ENCODE results near the gene TLCD5. TPM values are rescaled to one million over a fixed set of nuclear protein-coding genes. Genes with fewer than 3 reads are reported as not detected.

TLCD5 gene
- total RNA-seq, 1 experiment from 2014 or later, result 11.1 TPM

- no TSS peak for BruUV-seq (replicated peaks)
- TF ChIP-seq EZH2 (IDR thresholded peaks at IDR 0.05; ENCODE audit: borderline replicate concordance, low read depth, low read length, poor library complexity, severe bottlenecking) (no peak), CTCF (conservative IDR thresholded peaks at IDR 0.05; ENCODE audit: low read depth, low read length) (no peak)
- H3K27me3 ChIP-seq (replicated peaks; ENCODE audit: insufficient read depth, low read depth, low read length, poor library complexity), result peaks cover 8% of the 10 kb centered on the region
Observed at GRCh38 chr11:120290956-120291355, 34.1 kb upstream of the TLCD5 start.

GRCh38 chr11:120293038-120293800 lies 31.9 kb upstream of the TLCD5 start:
- H3K9me3 ChIP-seq (ENCODE audit: low read depth, low read length, poor library complexity, severe bottlenecking), result no peaks in the 10 kb centered on the region
- peaks cover 8% of the 10 kb centered on the region for H3K27me3 ChIP-seq (replicated peaks; ENCODE audit: insufficient read depth, low read depth, low read length, poor library complexity)
- intact Hi-C loops (cut with micrococcal nuclease; ENCODE audit: unreplicated experiment), result no loop called here
- ChIA-PET POLR2A (ENCODE audit: low non-redundant PET) (no interaction called here), CTCF (interaction anchor here (1.0 kb wide), 1 partner anchor 10 kb away, joined by 3 read pairs; no protein-coding TSS in a partner anchor)
- no peak overlapping the region for H3K4me3 ChIP-seq (ENCODE audit: low read depth, low read length, poor library complexity, severe bottlenecking)
- TF ChIP-seq EZH2 (IDR thresholded peaks at IDR 0.05; ENCODE audit: borderline replicate concordance, low read depth, low read length, poor library complexity, severe bottlenecking), result no peak
- no peak for TF ChIP-seq CTCF (conservative IDR thresholded peaks at IDR 0.05; ENCODE audit: low read depth, low read length)
- no peaks in the 10 kb centered on the region for H3K4me1 ChIP-seq (ENCODE audit: insufficient read depth, low read length, poor library complexity, severe bottlenecking)
- DNase-seq (ENCODE audit: low spot score), result no peak
- no peak overlapping the region for H3K27ac ChIP-seq (ENCODE audit: low read depth, low read length, poor library complexity, severe bottlenecking)
- no TSS peak for BruUV-seq (replicated peaks)
- H3K36me3 ChIP-seq (ENCODE audit: insufficient read depth, low read length, poor library complexity, severe bottlenecking), result no peaks in the 10 kb centered on the region

More at GRCh38 chr11:120290956-120291355, 34.1 kb upstream of the TLCD5 start:
- DNase-seq (ENCODE audit: low spot score), result no peak
- H3K4me3 ChIP-seq (ENCODE audit: low read depth, low read length, poor library complexity, severe bottlenecking), result no peak overlapping the region
- H3K4me1 ChIP-seq (ENCODE audit: insufficient read depth, low read length, poor library complexity, severe bottlenecking), result no peaks in the 10 kb centered on the region
- CTCF ChIA-PET, result interaction anchor here (0.6 to 1.0 kb wide), 2 partner anchors 12 to 221 kb away, joined by 3 to 4 read pairs; partner anchors contain the start of gene GRIK4
- POLR2A ChIA-PET (ENCODE audit: low non-redundant PET), result no interaction called here
- H3K27ac ChIP-seq (ENCODE audit: low read depth, low read length, poor library complexity, severe bottlenecking), result no peak overlapping the region
- H3K36me3 ChIP-seq (ENCODE audit: insufficient read depth, low read length, poor library complexity, severe bottlenecking), result no peaks in the 10 kb centered on the region
- intact Hi-C loops (cut with micrococcal nuclease; ENCODE audit: unreplicated experiment), result no loop called here
- H3K9me3 ChIP-seq (ENCODE audit: low read depth, low read length, poor library complexity, severe bottlenecking), result no peaks in the 10 kb centered on the region

- H3K4me3 ChIP-seq (ENCODE audit: low read depth, low read length, poor library complexity, severe bottlenecking), result no peak overlapping the region
- no peak overlapping the region for H3K27ac ChIP-seq (ENCODE audit: low read depth, low read length, poor library complexity, severe bottlenecking)
- BruUV-seq (replicated peaks), result no TSS peak
- no peak for DNase-seq (ENCODE audit: low spot score)
- CTCF ChIA-PET, result no interaction called here
- POLR2A ChIA-PET (ENCODE audit: low non-redundant PET), result no interaction called here
- no peaks in the 10 kb centered on the region for H3K4me1 ChIP-seq (ENCODE audit: insufficient read depth, low read length, poor library complexity, severe bottlenecking)
- intact Hi-C loops (cut with micrococcal nuclease; ENCODE audit: unreplicated experiment), result no loop called here
- no peaks in the 10 kb centered on the region for H3K9me3 ChIP-seq (ENCODE audit: low read depth, low read length, poor library complexity, severe bottlenecking)
- H3K36me3 ChIP-seq (ENCODE audit: insufficient read depth, low read length, poor library complexity, severe bottlenecking), result no peaks in the 10 kb centered on the region
- TF ChIP-seq CTCF (conservative IDR thresholded peaks at IDR 0.05; ENCODE audit: low read depth, low read length) (no peak), EZH2 (IDR thresholded peaks at IDR 0.05; ENCODE audit: borderline replicate concordance, low read depth, low read length, poor library complexity, severe bottlenecking) (no peak)
- H3K27me3 ChIP-seq (replicated peaks; ENCODE audit: insufficient read depth, low read depth, low read length, poor library complexity), result peaks cover 8% of the 10 kb centered on the region
Observed at GRCh38 chr11:120294096-120294495, 31.0 kb upstream of the TLCD5 start.
